ENCODE results near the gene THSD1. TPM values are rescaled to one million over a fixed set of nuclear protein-coding genes. Genes with fewer than 3 reads are reported as not detected.
"Not testable (repeated sequence)": the region's sequence is repeated elsewhere in the genome, so short reads cannot be mapped to it uniquely, and the experiment has no call there.

THSD1 gene
- total and polyA plus RNA-seq, 2 donors (not counting 1 experiment from before 2014, with no cell fraction given), result 0.34 to 0.58 TPM

DNA sequence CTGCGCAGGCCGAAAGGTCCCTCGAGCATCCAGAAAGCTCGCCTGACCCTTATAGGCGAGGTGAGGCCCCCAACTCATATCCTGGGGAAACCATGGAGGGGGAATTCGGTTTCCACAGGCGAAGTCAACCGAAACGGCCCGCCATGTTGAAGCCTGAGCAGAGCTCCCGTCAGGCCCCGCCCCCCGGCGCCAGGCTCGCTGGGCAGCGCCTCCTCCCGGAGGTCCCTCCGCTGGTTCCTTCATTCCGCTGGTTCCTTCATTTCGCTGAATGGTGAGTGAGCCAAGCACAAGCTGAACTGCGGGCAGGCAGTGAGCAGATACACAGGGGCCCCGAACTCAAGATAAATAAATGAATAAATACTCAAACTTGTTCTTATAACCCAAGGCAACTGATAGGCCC lies 71.9 kb downstream of the THSD1 start:
- CTCF ChIA-PET; H3K4me3 Mint-ChIP-seq; H4K20me1 ChIP-seq (ENCODE audit: control insufficient read depth, insufficient read depth, low read length, poor library complexity, severe bottlenecking); H3K27me3 Mint-ChIP-seq; DNase-seq; H3K4me3 ChIP-seq (ENCODE audit: control extremely low read depth in 1 of 5, extremely low read depth in 1 of 5, insufficient read depth in 1 of 5, low read depth in 2 of 5, low read length in 4 of 5); H3K4me2 ChIP-seq (replicated peaks; ENCODE audit: low read depth, low read length, poor library complexity, severe bottlenecking); H3K36me3 ChIP-seq (replicated peaks in 1 of 2; ENCODE audit: control extremely low read depth in 1 of 2, control insufficient read depth in 1 of 2, extremely low read depth in 1 of 2, insufficient read depth in 2 of 2, low read length in 1 of 2); H3K27ac Mint-ChIP-seq; H3K9ac ChIP-seq (ENCODE audit: low read length); H3K27ac ChIP-seq (ENCODE audit: low read length in 2 of 2); H3K9me3 Mint-ChIP-seq (ENCODE audit: insufficient read depth); intact Hi-C loops (cut with micrococcal nuclease); H3K27me3 ChIP-seq (replicated peaks in 1 of 4; ENCODE audit: control extremely low read depth in 1 of 4, control insufficient read depth in 3 of 4, insufficient read depth in 4 of 4, low read length in 3 of 4); H3K79me2 ChIP-seq (ENCODE audit: control insufficient read depth, insufficient read depth, low read length); ATAC-seq (ENCODE audit: low read depth); H2AFZ ChIP-seq (ENCODE audit: insufficient read depth, low read depth, low read length, poor library complexity, severe bottlenecking); H3K4me1 ChIP-seq (ENCODE audit: control insufficient read depth in 2 of 2, insufficient read depth in 2 of 2, low read length in 2 of 2); H3K4me1 Mint-ChIP-seq; POLR2A ChIA-PET; H3K9me3 ChIP-seq (ENCODE audit: control extremely low read depth in 1 of 3, control insufficient read depth in 2 of 3, insufficient read depth in 1 of 3, low read length in 2 of 3): not testable (repeated sequence)
- WGBS (ENCODE audit: insufficient coverage), result no CpG with 5 or more reads among the region's 22 CpGs

DNA sequence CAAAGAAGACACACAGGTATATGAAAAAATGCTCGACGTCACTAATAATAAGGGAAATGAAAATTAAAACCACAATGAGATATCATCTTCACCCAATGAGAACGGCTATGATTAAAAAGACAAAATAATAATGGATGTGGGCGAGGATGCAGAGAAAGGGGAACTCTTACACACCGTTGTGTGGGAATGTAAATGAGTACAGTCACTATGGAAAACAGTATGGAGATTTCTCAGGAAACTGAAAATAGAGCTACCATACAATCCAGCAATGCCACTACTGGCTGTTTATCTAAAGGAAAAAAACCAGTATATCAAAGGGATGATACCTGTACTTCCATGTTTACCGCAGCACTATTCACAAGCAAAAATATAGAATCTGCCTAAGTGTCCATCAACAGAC lies 74.1 kb downstream of the THSD1 start:
- H3K4me1 Mint-ChIP-seq; H3K4me3 ChIP-seq (ENCODE audit: control extremely low read depth in 1 of 5, extremely low read depth in 1 of 5, insufficient read depth in 1 of 5, low read depth in 2 of 5, low read length in 4 of 5); H3K9me3 ChIP-seq (ENCODE audit: control extremely low read depth in 1 of 3, control insufficient read depth in 2 of 3, insufficient read depth in 1 of 3, low read length in 2 of 3); ATAC-seq (ENCODE audit: low read depth); DNase-seq; intact Hi-C loops (cut with micrococcal nuclease); H3K27me3 ChIP-seq (replicated peaks in 1 of 4; ENCODE audit: control extremely low read depth in 1 of 4, control insufficient read depth in 3 of 4, insufficient read depth in 4 of 4, low read length in 3 of 4); H3K79me2 ChIP-seq (ENCODE audit: control insufficient read depth, insufficient read depth, low read length); CTCF ChIA-PET; H3K9ac ChIP-seq (ENCODE audit: low read length); H3K27me3 Mint-ChIP-seq; H3K27ac ChIP-seq (ENCODE audit: low read length in 2 of 2); H3K9me3 Mint-ChIP-seq (ENCODE audit: insufficient read depth); H3K27ac Mint-ChIP-seq; H3K36me3 ChIP-seq (replicated peaks in 1 of 2; ENCODE audit: control extremely low read depth in 1 of 2, control insufficient read depth in 1 of 2, extremely low read depth in 1 of 2, insufficient read depth in 2 of 2, low read length in 1 of 2); H2AFZ ChIP-seq (ENCODE audit: insufficient read depth, low read depth, low read length, poor library complexity, severe bottlenecking); H4K20me1 ChIP-seq (ENCODE audit: control insufficient read depth, insufficient read depth, low read length, poor library complexity, severe bottlenecking); POLR2A ChIA-PET; H3K4me2 ChIP-seq (replicated peaks; ENCODE audit: low read depth, low read length, poor library complexity, severe bottlenecking); H3K4me3 Mint-ChIP-seq; H3K4me1 ChIP-seq (ENCODE audit: control insufficient read depth in 2 of 2, insufficient read depth in 2 of 2, low read length in 2 of 2): not testable (repeated sequence)
- no CpG with 5 or more reads among the region's 6 CpGs for WGBS (ENCODE audit: insufficient coverage)

Small RNA genes lying within 50 kb of the gene (small RNA-seq; reads per million reads assigned to genes)
- gene RNY4P24 (ENCODE audit: insufficient read length, low read depth, low replicate concordance), result 1.1 reads per million

Other genes with a start within 250 kb of the THSD1 start
- 11.5 and 12.6 TPM in 2 replicates for gene NEK3, start 246.6 kb downstream of the THSD1 start, total RNA-seq
- gene NEK3, start 246.6 kb downstream of the THSD1 start, polyA plus RNA-seq, result 6.0 and 8.4 TPM in 2 replicates
- gene VPS36, start 44.5 kb upstream of the THSD1 start, total RNA-seq, result 71.5 TPM in 2 replicates
- 17.5 and 26.0 TPM in 2 replicates for gene VPS36, start 44.5 kb upstream of the THSD1 start, polyA plus RNA-seq
- gene CKAP2, start 49.3 kb upstream of the THSD1 start, total RNA-seq, result 19.8 and 22.1 TPM in 2 replicates
- 5.4 and 12.4 TPM in 2 replicates for gene CKAP2, start 49.3 kb upstream of the THSD1 start, polyA plus RNA-seq
- 17.6 and 20.6 TPM in 2 replicates for gene HNRNPA1L2, start 236.3 kb upstream of the THSD1 start, total RNA-seq
- 10.7 and 19.3 TPM in 2 replicates for gene HNRNPA1L2, start 236.3 kb upstream of the THSD1 start, polyA plus RNA-seq
- 38.2 and 38.4 TPM in 2 replicates for gene SUGT1, start 246.7 kb upstream of the THSD1 start, total RNA-seq
- 9.5 and 15.0 TPM in 2 replicates for gene SUGT1, start 246.7 kb upstream of the THSD1 start, polyA plus RNA-seq

Measured in B cell (primary cell).